GM18858 (cell line): ENCODE measurements around the gene HPSE2.

Experiments
- ATAC-seq: cut with Tn5 transposase; IDR thresholded peaks from one replicate; pipeline ENCODE4 v1.9.1; 2021; ENCODE audit not compliant: unreplicated experiment

The HPSE2 gene

GRCh38 chr10:98628206-98628605 lies 607.4 kb downstream of the HPSE2 start:
- ATAC-seq, result no peak

- no peak for ATAC-seq
Measured at GRCh38 chr10:98627711-98628110, 607.9 kb downstream of the HPSE2 start.

- ATAC-seq, result no peak
Measured at GRCh38 chr10:98624963-98625362, 610.7 kb downstream of the HPSE2 start.

- ATAC-seq, result no peak
Measured at GRCh38 chr10:98623176-98623575, 612.5 kb downstream of the HPSE2 start.

- ATAC-seq, result no peak
Measured at GRCh38 chr10:98621630-98622029, 614.0 kb downstream of the HPSE2 start.

GRCh38 chr10:98620503-98620902 lies 615.1 kb downstream of the HPSE2 start:
- no peak for ATAC-seq

- no peak for ATAC-seq
Measured at GRCh38 chr10:98619446-98619845, 616.2 kb downstream of the HPSE2 start.

- ATAC-seq, result no peak
Measured at GRCh38 chr10:98617906-98618520, 617.6 kb downstream of the HPSE2 start.

- ATAC-seq, result no peak
Measured at GRCh38 chr10:98613446-98613845, 622.2 kb downstream of the HPSE2 start.

GRCh38 chr10:98611436-98611835 lies 624.2 kb downstream of the HPSE2 start:
- no peak for ATAC-seq

GRCh38 chr10:98610836-98611235 lies 624.8 kb downstream of the HPSE2 start:
- no peak for ATAC-seq

- ATAC-seq, result no peak
Measured at GRCh38 chr10:98610301-98610700, 625.4 kb downstream of the HPSE2 start.

GRCh38 chr10:98609265-98609664 lies 626.4 kb downstream of the HPSE2 start:
- ATAC-seq, result no peak

- ATAC-seq, result no peak
Measured at GRCh38 chr10:98608411-98608810, 627.2 kb downstream of the HPSE2 start.

- no peak for ATAC-seq
Measured at GRCh38 chr10:98602224-98602623, 633.4 kb downstream of the HPSE2 start.

- no peak for ATAC-seq
Measured at GRCh38 chr10:98599032-98599610, 636.5 kb downstream of the HPSE2 start.

- ATAC-seq, result no peak
Measured at GRCh38 chr10:98596404-98596803, 639.2 kb downstream of the HPSE2 start.

- no peak for ATAC-seq
Measured at GRCh38 chr10:98589691-98590090, 646.0 kb downstream of the HPSE2 start.

- ATAC-seq, result no peak
Measured at GRCh38 chr10:98589007-98589406, 646.6 kb downstream of the HPSE2 start.

- no peak for ATAC-seq
Measured at GRCh38 chr10:98587156-98587837, 648.4 kb downstream of the HPSE2 start.

- no peak for ATAC-seq
Measured at GRCh38 chr10:98586096-98586495, 649.6 kb downstream of the HPSE2 start.

- ATAC-seq, result no peak
Measured at GRCh38 chr10:98582363-98582762, 653.3 kb downstream of the HPSE2 start.
